NCI-H1417 (cell line): ENCODE data around the gene MFSD2A.
"Not testable (repeated sequence)": the region's sequence is repeated elsewhere in the genome, so short reads cannot be mapped to it uniquely, and the experiment has no call there.

ENCODE experiments used
- DNase-seq, 3 experiments: peaks; one replicate each; lab custom pipeline; 2025; lab: John Stamatoyannopoulos, UW

MFSD2A gene

DNA sequence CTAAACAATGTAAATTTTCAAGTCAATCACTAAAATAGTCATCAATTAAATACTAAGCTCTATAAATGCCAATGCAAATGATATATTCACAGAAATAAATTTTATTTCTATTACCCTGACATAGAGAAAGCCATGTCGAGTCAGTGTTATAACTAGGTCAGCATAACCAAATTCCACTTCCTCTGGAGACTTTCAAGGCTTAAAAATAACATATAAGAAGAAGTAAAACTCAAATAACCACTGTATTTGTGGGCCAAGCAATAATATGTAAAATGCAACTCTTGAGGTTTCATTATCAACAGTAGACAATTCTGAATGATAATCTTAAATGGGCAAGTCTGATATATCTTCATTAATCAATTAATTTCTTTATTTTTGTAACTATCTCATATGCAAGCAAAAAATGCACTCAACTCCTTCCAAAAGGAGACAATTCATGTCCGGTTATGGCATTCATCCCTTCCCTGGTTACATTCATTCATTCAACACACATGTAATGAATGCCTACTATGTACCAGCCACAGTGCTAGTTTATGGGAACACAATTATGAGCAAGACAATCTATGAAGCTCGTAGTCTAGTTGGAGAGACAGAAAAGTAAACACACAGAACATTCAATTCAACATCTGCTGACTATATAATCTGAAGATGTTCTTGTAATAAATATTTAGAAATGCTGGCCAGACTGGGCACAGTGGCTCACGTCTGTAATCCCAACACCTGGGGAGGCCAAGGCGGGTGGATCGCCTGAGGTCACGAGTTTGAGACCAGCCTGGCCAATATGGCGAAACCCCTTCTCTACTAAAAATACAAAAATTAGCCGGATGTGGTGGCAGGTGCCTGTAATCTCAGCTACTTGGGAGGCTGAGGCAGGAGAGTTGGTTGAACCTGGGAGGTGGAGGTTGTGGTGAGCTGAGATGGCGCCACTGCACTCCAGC is 48.5 kb downstream of the MFSD2A start:
- DNase-seq: no peak

DNA sequence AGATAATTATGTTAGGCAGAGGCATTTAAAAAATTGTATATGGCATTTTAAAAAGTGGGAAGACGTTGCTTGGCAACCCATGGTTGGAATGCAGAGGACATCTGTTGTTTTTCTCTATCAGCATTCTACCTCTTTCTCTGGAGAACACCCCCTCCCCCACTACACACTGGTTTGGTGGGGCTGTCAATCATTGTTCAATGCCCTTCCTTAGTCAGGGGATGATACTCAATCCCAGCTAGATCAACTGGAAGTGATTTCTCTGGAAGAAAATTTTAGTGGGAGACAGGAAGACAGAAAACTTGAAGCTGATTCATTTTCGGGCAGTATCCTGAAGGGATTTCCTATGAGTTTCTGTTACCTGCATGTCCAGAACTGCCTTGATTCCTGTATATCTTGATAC is 49.9 kb downstream of the MFSD2A start:
- peak in 1 of 3 experiments; percentile 34 for DNase-seq

DNA sequence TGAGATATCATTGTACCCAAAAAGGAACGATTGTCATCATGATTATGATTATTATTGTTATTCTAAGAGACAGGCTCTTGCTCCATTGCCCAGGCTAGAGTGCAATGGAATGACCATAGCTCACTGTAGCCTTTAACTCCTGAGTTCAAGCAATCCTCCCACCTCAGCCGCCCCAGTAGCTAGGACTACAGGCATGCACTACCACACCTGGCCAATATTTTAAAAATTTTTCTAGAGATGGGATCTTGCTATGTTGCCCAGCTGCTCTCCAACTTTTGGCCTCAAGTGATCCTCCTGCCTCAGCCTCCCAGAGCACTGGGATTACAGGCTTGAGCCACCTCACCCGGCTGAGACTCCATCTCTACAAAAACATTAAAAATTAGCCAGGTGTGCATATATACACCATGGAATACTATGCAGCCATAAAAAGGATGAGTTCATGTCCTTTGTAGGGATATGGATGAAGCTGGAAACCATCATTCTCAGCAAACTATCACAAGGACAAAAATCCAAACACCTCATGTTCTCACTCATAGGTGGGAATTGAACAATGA is 52.6 kb downstream of the MFSD2A start:
- DNase-seq: not testable (repeated sequence)

DNA sequence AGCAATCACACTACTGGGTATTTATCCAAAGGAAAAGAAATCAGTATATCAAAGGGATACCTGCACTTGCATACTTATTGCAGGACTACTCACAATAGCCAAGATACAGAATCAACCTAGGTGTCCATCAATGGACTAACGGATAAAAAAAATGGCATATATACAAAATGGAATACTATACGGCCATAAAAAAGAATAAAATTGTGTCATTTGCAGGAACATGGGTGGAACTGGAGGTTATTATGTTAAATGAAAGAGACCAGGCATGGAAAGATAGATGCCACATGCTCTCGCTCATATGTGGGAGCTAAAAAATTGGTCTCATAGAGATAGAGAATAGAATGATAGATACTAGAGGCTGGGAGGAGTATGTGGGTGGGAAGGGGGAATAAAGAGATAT is 56.3 kb downstream of the MFSD2A start:
- no peak for DNase-seq

DNA sequence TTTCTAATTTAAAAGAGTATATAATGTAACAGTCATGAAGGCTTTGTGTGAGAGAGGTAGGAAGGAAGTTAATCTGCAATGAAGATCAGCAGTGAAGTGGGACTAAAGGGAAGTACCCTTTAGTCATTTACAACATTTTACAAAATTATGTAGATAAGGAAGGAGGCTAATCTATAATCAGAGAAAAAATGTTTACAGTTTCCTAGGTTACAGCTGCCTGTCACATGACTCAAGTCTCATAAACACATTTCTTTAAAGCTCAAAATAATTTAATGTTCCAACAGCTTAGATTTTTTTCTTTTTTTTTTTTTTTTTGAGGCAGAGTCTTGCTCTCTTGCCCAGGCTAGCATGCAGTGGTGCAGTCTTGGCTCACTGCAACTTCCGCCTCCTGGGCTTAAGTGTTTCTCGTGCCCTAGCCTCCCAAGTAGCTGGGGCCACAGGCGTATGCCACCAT is 59.3 kb downstream of the MFSD2A start:
- DNase-seq: no peak

DNA sequence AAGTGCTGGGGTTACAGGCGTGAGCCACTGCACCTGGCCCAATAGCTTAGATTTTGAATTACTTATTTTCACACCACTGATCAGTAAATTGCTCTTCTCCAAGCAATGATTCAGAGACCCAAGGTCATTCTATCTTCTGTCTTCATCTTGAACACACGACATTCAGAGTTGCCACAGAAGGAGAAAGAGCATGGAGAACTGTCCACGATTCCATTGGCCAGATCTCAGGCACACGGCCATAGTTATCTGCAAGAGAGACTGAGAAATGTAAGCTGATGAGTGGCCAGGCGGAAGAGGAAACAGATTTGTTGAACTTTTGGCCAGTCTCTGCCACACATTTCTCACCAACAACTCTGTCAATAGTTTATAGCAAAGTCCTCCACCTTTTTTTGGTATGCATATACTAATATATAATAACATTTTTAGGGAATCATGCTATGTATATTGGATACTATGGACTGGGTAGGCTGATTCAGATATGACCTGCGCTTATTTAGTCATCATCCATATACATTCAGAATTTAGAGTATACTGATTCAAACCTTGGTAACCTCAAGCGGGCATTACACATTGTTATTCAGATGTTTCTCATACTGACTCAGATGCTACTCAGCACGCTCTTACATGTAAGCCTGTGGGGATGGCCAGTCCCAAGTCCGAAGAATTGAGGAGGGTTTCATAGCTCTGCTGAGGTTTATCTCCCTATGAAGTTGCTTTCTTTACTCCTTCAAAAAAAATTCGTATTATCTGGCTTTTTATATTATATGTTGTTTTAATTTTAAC is 60.1 kb downstream of the MFSD2A start:
- no peak for DNase-seq

DNA sequence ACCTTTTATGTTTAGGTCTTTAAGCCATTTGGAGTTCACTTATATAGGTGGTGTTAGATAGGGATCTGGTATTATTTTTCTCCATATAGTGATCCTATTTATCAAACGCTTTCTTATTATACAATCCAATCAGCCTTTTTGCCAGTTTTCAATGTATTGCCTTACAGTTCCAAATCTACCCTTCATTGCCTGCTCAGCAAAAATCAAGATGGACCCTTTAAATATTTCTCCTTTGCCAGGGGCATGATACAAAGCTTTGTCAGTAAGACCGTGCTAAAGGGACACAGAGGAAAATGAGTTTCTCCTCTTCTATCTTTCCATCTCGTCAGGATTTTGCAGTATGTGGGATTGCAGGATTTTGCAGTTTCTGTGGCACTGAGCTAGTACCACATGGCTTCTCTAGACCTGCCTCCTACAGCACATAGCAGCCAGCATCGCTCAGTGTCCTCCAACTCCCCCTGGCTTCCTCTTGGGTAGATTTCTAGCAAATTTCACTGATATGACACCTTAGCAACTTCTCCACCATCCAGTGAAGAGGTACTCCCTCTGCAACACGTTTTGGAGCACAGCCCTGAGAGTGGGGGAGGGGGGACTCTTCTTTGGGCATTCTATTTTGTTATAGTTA is 63.1 kb downstream of the MFSD2A start:
- DNase-seq: no peak
